Loucy (cell line): ENCODE measurements around the gene TRMU.

Experiments used
- H2AFZ ChIP-seq: fragments of 200-600 bp; sonication (generic); 2 replicates; pipeline ENCODE4 v1.6.0; 2016; ENCODE audit warnings: antibody characterized with exemption, mild to moderate bottlenecking, low read length, moderate library complexity
- H3F3A ChIP-seq: fragments of 200-600 bp; 2 replicates; pipeline ENCODE4 v1.6.0; 2016; ENCODE audit warnings: antibody characterized with exemption, low read depth, mild to moderate bottlenecking
- H3K27me3 ChIP-seq: fragments of 200-600 bp; sonication (generic); 2 replicates; pipeline ENCODE4 v1.6.1; 2014; ENCODE audit warnings: low read length, mild to moderate bottlenecking; ENCODE audit not compliant: insufficient read depth, poor library complexity, severe bottlenecking
- H3K36me3 ChIP-seq: fragments of 200-600 bp; sonication (generic); 2 replicates; pipeline ENCODE4 v1.6.1; 2016; ENCODE audit warnings: low read length; ENCODE audit not compliant: insufficient read depth
- H3K4me1 ChIP-seq: fragments of 200-600 bp; sonication (generic); 2 replicates; pipeline ENCODE4 v1.5.1; 2014; ENCODE audit warnings: low read length, mild to moderate bottlenecking; ENCODE audit not compliant: insufficient read depth, poor library complexity, severe bottlenecking
- H3K4me2 ChIP-seq: fragments of 200-600 bp; sonication (generic); 2 replicates; pipeline ENCODE4 v1.6.0; 2014; ENCODE audit warnings: antibody characterized with exemption, low read length, low read depth, mild to moderate bottlenecking; ENCODE audit not compliant: poor library complexity, severe bottlenecking
- H3K4me3 ChIP-seq: fragments of 200-600 bp; sonication (generic); 2 replicates; pipeline ENCODE4 v1.5.1; 2014; ENCODE audit warnings: low read length, mild to moderate bottlenecking, mixed read lengths; ENCODE audit not compliant: poor library complexity, severe bottlenecking
- H3K79me2 ChIP-seq: fragments of 200-600 bp; sonication (generic); 2 replicates; pipeline ENCODE4 v1.6.1; 2014; ENCODE audit warnings: low read length; ENCODE audit not compliant: insufficient read depth
- H3K9ac ChIP-seq: fragments of 200-600 bp; sonication (generic); 2 replicates; pipeline ENCODE4 v1.6.0; 2014; ENCODE audit warnings: mild to moderate bottlenecking, low read depth, low read length, moderate library complexity; ENCODE audit not compliant: poor library complexity, severe bottlenecking
- H3K9me2 ChIP-seq: fragments of 200-600 bp; sonication (generic); replicated peaks from 2 replicates; pipeline ENCODE4 v1.6.1; 2016; ENCODE audit warnings: low read depth, low read length, mixed read lengths
- H3K9me3 ChIP-seq: fragments of 200-600 bp; sonication (generic); 2 replicates; pipeline ENCODE4 v1.6.1; 2014; ENCODE audit warnings: mild to moderate bottlenecking, antibody characterized with exemption, low read length, low read depth; ENCODE audit not compliant: insufficient read depth
- H4K20me1 ChIP-seq: fragments of 200-600 bp; sonication (generic); 2 replicates; pipeline ENCODE4 v1.6.0; 2014; ENCODE audit warnings: antibody characterized with exemption, low read length, mild to moderate bottlenecking; ENCODE audit not compliant: insufficient read depth, poor library complexity, severe bottlenecking
- CTCF ChIP-seq: fragments of 200-600 bp; sonication (generic); conservative IDR thresholded peaks from 2 replicates; pipeline ENCODE4 v1.5.1; 2014; ENCODE audit warnings: mild to moderate bottlenecking, antibody characterized with exemption, low read length
- EZH2phosphoT487 ChIP-seq: fragments of 200-600 bp; IDR thresholded peaks from 2 replicates; pipeline ENCODE4 v1.6.1; 2018; ENCODE audit warnings: antibody characterized with exemption, mild to moderate bottlenecking, moderate library complexity, borderline replicate concordance

Gene TRMU

GRCh38 chr22:46357711-46358520 is 22.4 kb downstream of the TRMU start:
- Histone ChIP-seq H3K36me3 (peaks cover 31% of the 10 kb centered on the region; the same call in 1 of the 2 replicates), H3F3A (no peaks in the 10 kb centered on the region), H3K27me3 (no peaks in the 10 kb centered on the region), H3K9ac (no peak overlapping the region), H2AFZ (no peak overlapping the region), H4K20me1 (peaks cover 6% of the 10 kb centered on the region), H3K79me2 (no peaks in the 10 kb centered on the region), H3K9me2 (no peaks in the 10 kb centered on the region), H3K4me1 (peaks cover 6% of the 10 kb centered on the region), H3K4me3 (no peak overlapping the region), H3K4me2 (no peak overlapping the region), H3K9me3 (no peaks in the 10 kb centered on the region)
- TF ChIP-seq EZH2phosphoT487 (no peak), CTCF (no peak)

- peaks cover 28% of the 10 kb centered on the region; the same call in 1 of the 2 replicates for H3K36me3 ChIP-seq
- H3K27me3 ChIP-seq, result no peaks in the 10 kb centered on the region
- H3K4me1 ChIP-seq, result no peaks in the 10 kb centered on the region
- H3K4me2 ChIP-seq, result no peak overlapping the region
- H4K20me1 ChIP-seq, result peaks cover 3% of the 10 kb centered on the region
- TF ChIP-seq CTCF (no peak), EZH2phosphoT487 (no peak)
- no peaks in the 10 kb centered on the region for H3K9me3 ChIP-seq
- H3K9me2 ChIP-seq, result no peaks in the 10 kb centered on the region
- H2AFZ ChIP-seq, result no peak overlapping the region
- H3F3A ChIP-seq, result no peaks in the 10 kb centered on the region
- H3K79me2 ChIP-seq, result no peaks in the 10 kb centered on the region
- H3K9ac ChIP-seq, result no peak overlapping the region
- no peak overlapping the region for H3K4me3 ChIP-seq
Observed at GRCh38 chr22:46358766-46359165, 23.3 kb downstream of the TRMU start.

DNA sequence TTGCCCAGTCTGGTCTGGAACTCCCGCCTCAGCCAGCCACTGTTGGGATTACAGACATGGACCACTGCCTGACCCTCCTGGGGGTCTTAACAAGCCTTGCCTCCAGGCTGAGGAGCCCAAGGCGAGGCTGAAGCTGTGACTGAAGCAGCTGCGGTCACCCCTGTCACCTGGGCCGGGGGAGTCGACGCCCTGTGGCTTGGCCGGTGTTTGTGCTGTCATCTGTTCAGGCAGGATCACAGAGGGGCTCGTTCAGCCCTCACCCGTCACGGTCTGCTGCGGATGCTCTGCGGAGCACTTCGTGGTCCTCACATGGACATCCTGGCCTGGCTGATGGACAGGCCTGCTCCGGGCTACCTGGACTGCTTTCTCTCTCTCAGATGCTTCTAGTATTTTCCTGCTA is 23.8 kb downstream of the TRMU start:
- H4K20me1 ChIP-seq, result no peaks in the 10 kb centered on the region

More for the DNA sequence above, 23.8 kb downstream of the TRMU start:
- Histone ChIP-seq H3K9ac (no peak overlapping the region), H2AFZ (no peak overlapping the region), H3K27me3 (no peaks in the 10 kb centered on the region), H3K9me2 (no peaks in the 10 kb centered on the region), H3K36me3 (peaks cover 22% of the 10 kb centered on the region; the same call in 1 of the 2 replicates), H3K4me2 (no peak overlapping the region), H3K4me1 (no peaks in the 10 kb centered on the region), H3K79me2 (no peaks in the 10 kb centered on the region), H3F3A (no peaks in the 10 kb centered on the region), H3K4me3 (no peak overlapping the region), H3K9me3 (no peaks in the 10 kb centered on the region)
- no peak for TF ChIP-seq EZH2phosphoT487
- no peak for TF ChIP-seq CTCF
